ENCODE data around the gene AFM. TPM values are rescaled to one million over a fixed set of nuclear protein-coding genes. Genes with fewer than 3 reads are reported as not detected.

The AFM gene
- polyA plus RNA-seq, 2 of the 4 experiments (the other 2 are of a cell fraction): not detected

GRCh38 chr4:73442275-73442674 is 39.3 kb upstream of the AFM start:
- H3K27ac ChIP-seq: no peak overlapping the region
- 31% methylated on average over 5 of the region's 5 CpGs for WGBS (ENCODE audit: missing lambda C conversion rate)
- ChIA-PET POLR2A (no interaction called here), CTCF (no interaction called here)
- ATAC-seq (no peak), FAIRE-seq (no peak), DNase-seq (ENCODE audit: low read depth in 1 of 2, low spot score in 1 of 2) (no peak)
- H3K4me1 ChIP-seq: peaks cover 8% of the 10 kb centered on the region; the same call in 2 of the 3 replicates
- TF ChIP-seq FOXS1 (CRISPR knock-in tag; IDR thresholded peaks at IDR 0.05): no peak
- TF ChIP-seq SMC3 (IDR thresholded peaks at IDR 0.05): no peak
- no peak for TF ChIP-seq RFX5 (IDR thresholded peaks at IDR 0.05)
- TF ChIP-seq HMGXB4 (CRISPR knock-in tag; IDR thresholded peaks at IDR 0.05; ENCODE audit: borderline replicate concordance): no peak
- no peak for TF ChIP-seq BCL3 (IDR thresholded peaks at IDR 0.05)
- TF ChIP-seq ELK1 (IDR thresholded peaks at IDR 0.05; ENCODE audit: low read depth, low read length): no peak
- no peak for TF ChIP-seq KDM1A (IDR thresholded peaks at IDR 0.05; ENCODE audit: low read depth)
- no peak overlapping the region for H3K4me3 ChIP-seq
- H3K4me2 ChIP-seq: peak overlapping the region; percentile 51
- H3K9me3 ChIP-seq: no peaks in the 10 kb centered on the region

GRCh38 chr4:73443224-73443623 is 38.3 kb upstream of the AFM start:
- no peak for DNase-seq (ENCODE audit: low read depth in 1 of 2, low spot score in 1 of 2)
- ChIA-PET POLR2A (no interaction called here), CTCF (no interaction called here)
- no peak for FAIRE-seq
- WGBS (ENCODE audit: missing lambda C conversion rate): 62% methylated on average over 3 of the region's 3 CpGs
- TF ChIP-seq ZC3H11A (IDR thresholded peaks at IDR 0.05) (no peak), HMGXB4 (CRISPR knock-in tag; IDR thresholded peaks at IDR 0.05; ENCODE audit: borderline replicate concordance) (no peak), GATA3 (IDR thresholded peaks at IDR 0.05; ENCODE audit: borderline replicate concordance) (no peak), RFX5 (IDR thresholded peaks at IDR 0.05) (no peak), HDAC2 (IDR thresholded peaks at IDR 0.05) (no peak), PHF8 (IDR thresholded peaks at IDR 0.05; ENCODE audit: borderline replicate concordance, low read depth) (no peak), ZSCAN20 (CRISPR knock-in tag; IDR thresholded peaks at IDR 0.05) (no peak), POLR2AphosphoS2 (conservative IDR thresholded peaks at IDR 0.05; ENCODE audit: low read length) (no peak), JUN (IDR thresholded peaks at IDR 0.05) (no peak), FOSB (CRISPR knock-in tag; IDR thresholded peaks at IDR 0.05) (no peak), EP300 (IDR thresholded peaks at IDR 0.05) (no peak), JUNB (IDR thresholded peaks at IDR 0.05) (no peak), ZFP36 (IDR thresholded peaks at IDR 0.05; ENCODE audit: borderline replicate concordance, partially characterized antibody) (no peak), CHD4 (IDR thresholded peaks at IDR 0.05; ENCODE audit: borderline replicate concordance) (no peak), ELK1 (IDR thresholded peaks at IDR 0.05; ENCODE audit: low read depth, low read length) (no peak), HEYL (CRISPR knock-in tag; IDR thresholded peaks at IDR 0.05) (no peak), CBX2 (IDR thresholded peaks at IDR 0.05; ENCODE audit: borderline replicate concordance, low read depth) (no peak), HOXB13 (CRISPR knock-in tag; IDR thresholded peaks at IDR 0.05; ENCODE audit: low read depth) (no peak)
- Histone ChIP-seq H3K4me1 (peaks cover 8% of the 10 kb centered on the region; the same call in 2 of the 3 replicates), H3K9me3 (no peaks in the 10 kb centered on the region), H3K4me3 (no peak overlapping the region), H3K27ac (no peak overlapping the region), H3K4me2 (no peak overlapping the region)
- ATAC-seq: no peak

All from A549 (cell line).